Measurements from ENCODE around the gene CSTF3. TPM values are rescaled to one million over a fixed set of nuclear protein-coding genes. Genes with fewer than 3 reads are reported as not detected.

Gene CSTF3
- polyA plus RNA-seq, 1 donor (not counting 4 experiments of a cell fraction or from before 2014, with no cell fraction given): 41.1 TPM

GRCh38 chr11:33057284-33057683, 104.0 kb downstream of the CSTF3 start:
- FAIRE-seq (no peak), DNase-seq (ENCODE audit: low read depth, low spot score) (no peak)
- H3K9ac ChIP-seq (ENCODE audit: control insufficient read depth, extremely low read depth, insufficient read depth, low read length): no peak overlapping the region
- dilution Hi-C loops (cut with MboI; ENCODE audit: extremely low pct_ligation_motif_present, low sequenced_read_pairs): no loop called here
- H3K27me3 ChIP-seq (ENCODE audit: control insufficient read depth, extremely low read depth, insufficient read depth, low read length): no peaks in the 10 kb centered on the region
- no peak overlapping the region for H3K27ac ChIP-seq (ENCODE audit: control insufficient read depth, insufficient read depth, low read length)
- H3K36me3 ChIP-seq (ENCODE audit: control insufficient read depth in 2 of 2, extremely low read depth in 1 of 2, insufficient read depth in 2 of 2, low read length in 2 of 2): peaks cover 9 to 18% of the 10 kb centered on the region in 2 experiments
- no peak overlapping the region for H3K4me3 ChIP-seq (ENCODE audit: control insufficient read depth in 2 of 3, extremely low read depth in 1 of 3, insufficient read depth in 2 of 3, low read depth in 1 of 3, low read length in 3 of 3)
- H3K79me2 ChIP-seq (ENCODE audit: control insufficient read depth, insufficient read depth, low read length): peaks cover 2% of the 10 kb centered on the region
- no peaks in the 10 kb centered on the region for H4K20me1 ChIP-seq (ENCODE audit: control insufficient read depth, extremely low read depth, insufficient read depth, low read length)
- H3K9me3 ChIP-seq (ENCODE audit: control insufficient read depth, low read depth, low read length): no peaks in the 10 kb centered on the region
- H3K4me1 ChIP-seq (ENCODE audit: control insufficient read depth, extremely low read depth, insufficient read depth, low read length): peaks cover 34% of the 10 kb centered on the region
- peaks cover 2% of the 10 kb centered on the region for H3K9me1 ChIP-seq (ENCODE audit: control insufficient read depth, extremely low read depth, insufficient read depth, low read length)
- no peak for TF ChIP-seq CTCF (optimal IDR thresholded peaks at IDR 0.05 in 1 of 3, IDR thresholded peaks at IDR 0.05 in 1 of 3, conservative IDR thresholded peaks at IDR 0.05 in 1 of 3; ENCODE audit: extremely low read depth in 1 of 3, insufficient read depth in 2 of 3, low read length in 3 of 3)
- no peak for TF ChIP-seq EZH2 (IDR thresholded peaks at IDR 0.05; ENCODE audit: low read length)
- no peak overlapping the region for H2AFZ ChIP-seq (ENCODE audit: control insufficient read depth, low read length)
- H3K4me2 ChIP-seq (ENCODE audit: control insufficient read depth, extremely low read depth, insufficient read depth, low read depth, low read length): no peak overlapping the region

- peaks cover 9 to 15% of the 10 kb centered on the region in 2 experiments for H3K36me3 ChIP-seq (ENCODE audit: control insufficient read depth in 2 of 2, extremely low read depth in 1 of 2, insufficient read depth in 2 of 2, low read length in 2 of 2)
- no peak overlapping the region for H3K4me2 ChIP-seq (ENCODE audit: control insufficient read depth, extremely low read depth, insufficient read depth, low read depth, low read length)
- H3K9ac ChIP-seq (ENCODE audit: control insufficient read depth, extremely low read depth, insufficient read depth, low read length): no peak overlapping the region
- peaks cover 4% of the 10 kb centered on the region for H3K79me2 ChIP-seq (ENCODE audit: control insufficient read depth, insufficient read depth, low read length)
- H3K9me3 ChIP-seq (ENCODE audit: control insufficient read depth, low read depth, low read length): no peaks in the 10 kb centered on the region
- no peaks in the 10 kb centered on the region for H3K27me3 ChIP-seq (ENCODE audit: control insufficient read depth, extremely low read depth, insufficient read depth, low read length)
- no peak overlapping the region for H3K4me3 ChIP-seq (ENCODE audit: control insufficient read depth in 2 of 3, extremely low read depth in 1 of 3, insufficient read depth in 2 of 3, low read depth in 1 of 3, low read length in 3 of 3)
- no peaks in the 10 kb centered on the region for H4K20me1 ChIP-seq (ENCODE audit: control insufficient read depth, extremely low read depth, insufficient read depth, low read length)
- DNase-seq (ENCODE audit: low read depth, low spot score) (no peak), FAIRE-seq (no peak)
- no peak overlapping the region for H2AFZ ChIP-seq (ENCODE audit: control insufficient read depth, low read length)
- H3K9me1 ChIP-seq (ENCODE audit: control insufficient read depth, extremely low read depth, insufficient read depth, low read length): peaks cover 2% of the 10 kb centered on the region
- no peak overlapping the region for H3K27ac ChIP-seq (ENCODE audit: control insufficient read depth, insufficient read depth, low read length)
- peaks cover 16% of the 10 kb centered on the region for H3K4me1 ChIP-seq (ENCODE audit: control insufficient read depth, extremely low read depth, insufficient read depth, low read length)
- no peak for TF ChIP-seq EZH2 (IDR thresholded peaks at IDR 0.05; ENCODE audit: low read length)
- no peak for TF ChIP-seq CTCF (optimal IDR thresholded peaks at IDR 0.05 in 1 of 3, IDR thresholded peaks at IDR 0.05 in 1 of 3, conservative IDR thresholded peaks at IDR 0.05 in 1 of 3; ENCODE audit: extremely low read depth in 1 of 3, insufficient read depth in 2 of 3, low read length in 3 of 3)
- dilution Hi-C loops (cut with MboI; ENCODE audit: extremely low pct_ligation_motif_present, low sequenced_read_pairs): no loop called here
These were observed 105.9 kb downstream of the CSTF3 start for GRCh38 chr11:33055375-33055774.

All from keratinocyte (primary cell).